Renal cortex interstitium (tissue), 11 donors: ENCODE data around the gene C1QTNF6. TPM values are rescaled to one million over a fixed set of nuclear protein-coding genes. Genes with fewer than 3 reads are reported as not detected.
A peak's percentile ranks its signal among the peaks of the same experiment; 100 is the strongest.
"Not testable (repeated sequence)": the region's sequence is repeated elsewhere in the genome, so short reads cannot be mapped to it uniquely, and the experiment has no call there.

Experiments
- DNase-seq, 11 donors: peaks; one replicate each; pipeline ENCODE4 v3.0.0-alpha.2; 2013; ENCODE audit warnings: low read depth in 9 of 11, low spot score in 4 of 11; ENCODE audit errors: extremely low read depth in 1 of 11
- polyA plus RNA-seq, 3 donors: library from polyadenylated mRNA; unstranded; fragments of 120-200 nt; gene quantifications; one replicate each; pipeline ENCODE4 v1.2.1, GENCODE V29; 2013; ENCODE audit not compliant: insufficient read length in 3 of 3

The C1QTNF6 gene
- polyA plus RNA-seq, 3 donors: 26.1 to 37.9 (median 34.8) TPM

- DNase-seq: not testable (repeated sequence)
Observed at GRCh38 chr22:37170689-37171405, 17.2 kb downstream of the C1QTNF6 start.

GRCh38 chr22:37169947-37170688 is 17.9 kb downstream of the C1QTNF6 start:
- DNase-seq: no peak

GRCh38 chr22:37169406-37169805 is 18.6 kb downstream of the C1QTNF6 start:
- no peak for DNase-seq

GRCh38 chr22:37167981-37168647 is 19.9 kb downstream of the C1QTNF6 start:
- DNase-seq: no peak

- DNase-seq: no peak
Observed at GRCh38 chr22:37167176-37167980, 20.7 kb downstream of the C1QTNF6 start.

- DNase-seq: peak in 6 of 11 donors; percentile 68 to 79 (median 76)
Observed at GRCh38 chr22:37166675-37167066, 21.4 kb downstream of the C1QTNF6 start.

- no peak for DNase-seq
Observed at GRCh38 chr22:37165940-37166674, 21.9 kb downstream of the C1QTNF6 start.

GRCh38 chr22:37165066-37165465 is 23.0 kb downstream of the C1QTNF6 start:
- no peak for DNase-seq

GRCh38 chr22:37164505-37164887 is 23.6 kb downstream of the C1QTNF6 start:
- no peak for DNase-seq

- no peak for DNase-seq
Observed at GRCh38 chr22:37163575-37164504, 24.2 kb downstream of the C1QTNF6 start.

- DNase-seq: no peak
Observed at GRCh38 chr22:37163096-37163489, 25.0 kb downstream of the C1QTNF6 start.

- no peak for DNase-seq
Observed at GRCh38 chr22:37162221-37163095, 25.6 kb downstream of the C1QTNF6 start.

- DNase-seq: no peak
Observed at GRCh38 chr22:37161443-37161842, 26.6 kb downstream of the C1QTNF6 start.

- DNase-seq: no peak
Observed at GRCh38 chr22:37160027-37160426, 28.0 kb downstream of the C1QTNF6 start.

GRCh38 chr22:37158963-37159290 is 29.1 kb downstream of the C1QTNF6 start:
- no peak for DNase-seq

GRCh38 chr22:37157516-37158285 is 30.3 kb downstream of the C1QTNF6 start:
- no peak for DNase-seq
